ENCODE measurements around the gene GALNT10.

Gene GALNT10

GRCh38 chr5:154203798-154204578 is 13.5 kb downstream of the GALNT10 start:
- no peak for DNase-seq

- peak; percentile 61 for DNase-seq
Observed at GRCh38 chr5:154205441-154206117, 15.0 kb downstream of the GALNT10 start.

DNA sequence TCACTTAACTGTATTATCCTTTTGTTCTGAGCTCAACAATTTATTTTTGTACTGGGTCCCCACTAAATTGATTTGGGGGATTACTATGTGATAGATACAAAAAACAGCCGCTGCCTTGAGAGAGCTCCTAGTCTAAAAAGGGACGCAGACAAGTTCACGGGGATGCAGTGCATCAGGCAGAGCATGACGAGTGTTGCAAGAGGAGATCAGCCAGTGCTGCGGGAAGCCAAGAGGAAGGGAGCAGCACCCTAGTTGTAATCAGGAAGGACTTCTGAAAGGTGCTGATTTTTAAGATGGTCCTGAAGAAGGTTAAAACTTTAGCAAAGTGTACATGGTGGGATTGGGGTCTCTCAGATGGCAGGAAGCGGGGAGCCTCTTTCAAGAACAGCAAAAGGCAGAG is 15.8 kb downstream of the GALNT10 start:
- no peak for DNase-seq

GRCh38 chr5:154207204-154207603 is 16.7 kb downstream of the GALNT10 start:
- DNase-seq: no peak

DNA sequence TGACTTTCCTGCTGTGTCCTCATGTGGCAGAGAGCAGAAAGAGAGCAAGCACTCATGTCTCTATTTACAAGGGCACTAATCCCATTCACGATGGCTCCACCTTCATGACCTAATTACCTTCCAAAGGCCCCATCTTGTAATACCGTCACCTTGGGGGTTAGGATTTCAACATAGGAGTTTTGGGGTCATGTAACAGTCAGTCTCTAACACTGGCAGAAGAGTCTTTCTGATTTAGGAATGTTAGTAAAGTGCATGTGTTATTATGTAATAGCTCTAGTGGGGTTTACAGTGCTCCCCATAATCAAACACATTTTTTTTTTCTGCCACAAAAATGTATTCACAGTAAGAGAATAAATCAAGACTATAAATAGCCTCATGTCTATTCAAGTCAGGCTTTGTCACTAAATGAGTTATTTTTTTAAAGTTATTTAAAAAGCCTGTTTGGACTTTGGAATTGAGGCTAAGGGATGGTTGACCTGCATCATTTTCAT is 19.1 kb downstream of the GALNT10 start:
- DNase-seq: peak; percentile 75

DNA sequence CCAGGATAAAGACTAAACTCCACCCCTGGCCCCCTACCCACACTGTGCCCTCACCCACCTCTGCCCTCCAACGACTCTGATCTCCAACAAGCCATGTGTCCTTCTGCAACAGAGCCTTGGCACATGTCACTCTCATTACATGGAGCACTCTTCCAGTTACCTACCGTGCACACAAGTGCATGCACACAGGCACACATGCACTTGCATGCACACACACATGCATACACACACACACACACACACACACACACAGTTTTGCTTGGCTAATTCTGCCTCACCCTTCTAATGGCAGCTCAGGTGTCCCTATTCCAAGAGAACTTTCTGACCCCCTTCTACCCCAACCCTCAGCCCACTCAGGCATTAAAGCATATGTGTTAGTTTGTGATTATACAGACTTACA is 19.6 kb downstream of the GALNT10 start:
- DNase-seq: no peak

DNA sequence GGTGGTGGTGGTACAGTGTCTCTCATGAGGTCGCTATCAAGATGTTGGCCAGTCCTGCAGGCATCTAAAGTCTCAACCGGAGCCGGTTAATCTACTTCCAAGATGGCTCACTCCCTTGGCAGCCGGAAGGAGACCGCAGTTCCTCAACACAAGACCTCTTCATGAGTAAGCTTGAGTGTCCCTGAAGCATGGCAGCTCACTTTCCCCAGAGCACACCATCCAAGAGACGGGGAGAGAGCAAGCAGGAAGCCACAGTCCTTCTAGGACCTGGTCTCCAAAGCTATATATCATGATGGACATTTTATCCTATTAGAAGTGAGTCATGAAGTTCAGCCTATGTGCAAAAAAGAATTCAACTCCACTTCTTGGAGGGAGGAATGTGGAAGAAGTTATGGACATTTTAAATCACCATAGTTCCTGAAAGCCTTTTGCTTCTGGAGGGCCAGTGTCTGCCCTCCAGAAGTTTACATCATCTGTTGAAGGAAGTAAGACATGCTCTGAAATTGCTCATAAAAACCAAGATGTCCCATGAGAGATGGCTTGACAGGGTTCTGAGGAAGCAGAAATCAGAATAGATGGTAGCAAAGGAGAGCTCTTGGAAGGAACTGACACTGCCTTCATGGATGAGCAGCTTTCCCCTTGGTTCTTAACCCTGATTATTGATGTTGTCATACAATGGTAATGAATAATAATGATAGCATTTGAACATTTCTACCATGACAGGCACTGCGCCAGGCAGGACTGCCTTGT is 21.3 kb downstream of the GALNT10 start:
- DNase-seq: peak; percentile 93

- no peak for DNase-seq
Observed at GRCh38 chr5:154213592-154213991, 23.1 kb downstream of the GALNT10 start.

GRCh38 chr5:154214371-154215106 is 24.0 kb downstream of the GALNT10 start:
- peak; percentile 80 for DNase-seq

GRCh38 chr5:154215571-154216325 is 25.2 kb downstream of the GALNT10 start:
- DNase-seq: no peak

DNA sequence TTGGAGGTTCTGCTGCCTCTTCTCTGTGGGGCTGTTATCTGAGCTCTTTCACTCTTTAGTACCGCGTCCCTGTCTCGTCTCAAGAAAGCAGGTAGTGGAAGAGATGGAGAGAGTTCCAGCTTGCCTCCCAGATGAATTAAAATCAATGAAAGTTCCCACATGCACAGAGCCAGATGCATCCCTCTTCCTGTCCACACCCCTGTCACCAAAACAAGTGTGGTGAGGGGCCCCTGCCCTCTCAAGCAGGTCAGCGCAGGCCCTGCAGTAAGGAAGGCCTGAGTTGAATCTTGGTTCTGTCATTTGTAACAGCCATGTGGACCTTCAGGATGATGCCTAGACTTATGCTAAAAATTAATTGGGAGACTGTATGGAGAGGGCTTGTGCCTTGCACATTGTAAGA is 26.9 kb downstream of the GALNT10 start:
- DNase-seq: no peak

DNA sequence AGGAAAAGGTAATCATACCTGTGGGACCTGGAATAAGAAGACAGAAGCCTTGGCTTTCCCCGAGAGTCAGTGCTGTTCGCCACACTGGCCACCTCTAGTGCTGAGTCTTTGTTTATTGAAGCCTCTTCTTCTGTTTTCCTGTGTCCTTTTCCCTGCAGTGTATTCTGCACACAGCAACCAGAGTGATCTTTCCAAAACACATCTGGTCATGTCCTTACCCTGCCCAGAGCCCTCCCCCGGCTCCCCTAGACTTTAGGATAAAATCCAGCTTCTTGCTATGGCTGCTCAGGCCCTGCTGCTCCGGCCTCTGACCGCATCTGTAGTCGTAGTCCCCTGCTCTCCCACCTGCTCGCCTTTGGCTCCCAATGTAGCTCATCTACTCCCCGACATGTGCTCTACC is 28.3 kb downstream of the GALNT10 start:
- no peak for DNase-seq

DNA sequence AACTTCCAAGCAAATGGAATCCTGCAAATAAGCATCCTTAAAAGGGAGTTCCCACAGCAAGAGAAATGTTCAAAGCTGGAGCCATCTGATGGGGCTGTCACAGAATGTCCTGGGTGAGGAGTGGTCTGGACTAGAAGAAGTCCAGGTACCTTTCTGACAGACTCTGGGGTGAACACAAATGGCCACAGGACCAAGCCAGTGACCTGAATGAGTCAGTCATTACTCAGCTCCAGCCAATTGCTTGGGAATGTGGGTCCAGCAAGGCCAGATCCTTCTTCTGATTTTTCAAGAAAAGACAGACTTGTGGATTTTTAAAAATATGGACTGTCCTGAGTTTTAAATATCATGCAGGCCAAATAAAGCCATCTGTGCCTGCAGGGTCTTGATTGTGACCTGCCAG is 30.1 kb downstream of the GALNT10 start:
- peak; percentile 54 for DNase-seq

DNA sequence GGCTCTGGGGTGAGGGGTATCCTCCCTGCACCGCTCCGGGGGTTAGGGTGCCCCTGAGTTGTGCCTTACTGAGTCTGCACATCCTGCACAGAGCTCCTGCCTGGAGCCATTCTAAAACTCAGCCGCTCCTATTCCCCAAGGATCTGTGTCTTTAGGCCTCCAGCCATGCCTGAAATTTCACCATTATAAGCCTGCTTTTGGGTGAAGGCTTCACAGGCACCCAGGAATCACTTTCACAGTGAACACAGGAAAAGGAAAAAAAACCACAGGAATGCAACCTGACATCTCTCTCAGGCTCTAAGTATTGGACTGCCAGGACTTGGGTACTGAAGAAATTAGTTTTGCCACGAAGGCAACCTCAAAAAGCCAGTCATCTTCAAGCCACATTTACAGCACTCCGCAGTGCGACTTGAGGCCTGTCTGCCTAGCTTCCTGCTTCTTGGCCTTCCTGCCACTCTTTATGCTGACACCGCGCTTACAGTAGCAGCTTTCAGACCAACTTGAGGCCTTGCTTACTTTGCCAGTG is 30.9 kb downstream of the GALNT10 start:
- peak; percentile 96 for DNase-seq

DNA sequence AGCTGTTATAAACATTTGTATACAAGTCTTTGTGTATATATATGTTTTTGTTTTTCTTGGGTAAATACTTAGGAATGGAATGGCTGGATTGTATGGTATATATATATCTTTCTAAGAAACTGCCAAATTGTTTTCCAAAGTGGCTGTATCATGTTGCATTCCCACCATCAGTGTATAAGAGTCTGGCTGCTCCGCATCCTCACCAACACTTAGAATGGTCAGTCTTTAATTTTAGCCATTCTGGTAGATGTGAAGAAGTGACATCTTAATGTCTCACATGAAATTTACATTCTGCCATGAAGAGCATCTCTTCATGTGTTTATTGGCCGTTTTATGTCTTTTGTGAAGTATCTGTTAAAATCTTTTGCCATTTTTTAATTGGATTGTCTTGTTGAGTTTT is 31.9 kb downstream of the GALNT10 start:
- no peak for DNase-seq

GRCh38 chr5:154223320-154223719 is 32.8 kb downstream of the GALNT10 start:
- no peak for DNase-seq

GRCh38 chr5:154227090-154227489 is 36.6 kb downstream of the GALNT10 start:
- no peak for DNase-seq

GRCh38 chr5:154228696-154229095 is 38.2 kb downstream of the GALNT10 start:
- no peak for DNase-seq

- no peak for DNase-seq
Observed at GRCh38 chr5:154230526-154230925, 40.0 kb downstream of the GALNT10 start.

DNA sequence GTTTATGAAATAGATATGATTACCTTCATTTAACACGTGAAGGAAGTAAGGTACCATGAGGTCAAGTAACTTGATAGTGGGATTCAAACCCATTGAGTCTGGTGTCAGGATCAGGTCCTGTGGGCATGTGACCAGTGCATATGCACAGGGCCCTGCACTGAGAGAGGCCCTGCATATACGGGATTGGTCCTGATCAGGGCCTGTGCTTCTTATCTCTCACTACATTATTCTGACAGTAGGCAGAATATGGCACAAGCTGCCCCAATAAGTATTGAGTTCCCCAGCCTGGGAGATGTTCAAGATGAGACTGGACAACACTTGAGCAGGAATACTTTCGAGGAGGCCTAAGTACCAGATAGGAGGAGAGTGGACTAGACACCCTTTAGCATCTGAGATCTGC is 44.0 kb downstream of the GALNT10 start:
- no peak for DNase-seq

- DNase-seq: no peak
Observed at GRCh38 chr5:154236011-154236410, 45.5 kb downstream of the GALNT10 start.
